Fibroblast of villous mesenchyme (primary cell): ENCODE measurements around the gene SMPDL3B. TPM values are rescaled to one million over a fixed set of nuclear protein-coding genes. Genes with fewer than 3 reads are reported as not detected.

Experiments
- total RNA-seq: library from RNA; depleted of rRNA; stranded (reverse); fragments of >200 nt; gene quantifications from 2 replicates; pipeline ENCODE4 v1.2.3, GENCODE V29; 2012

SMPDL3B gene
- total RNA-seq, 1 donor: not detected

Other genes with a start within 250 kb of the SMPDL3B start
- gene FAM76A, start 209.0 kb upstream of the SMPDL3B start, total RNA-seq: 16.0 and 20.0 TPM in 2 replicates
- 70.5 and 95.4 TPM in 2 replicates for gene STX12, start 161.8 kb upstream of the SMPDL3B start, total RNA-seq
- gene PPP1R8, start 104.2 kb upstream of the SMPDL3B start, total RNA-seq: 26.7 and 46.6 TPM in 2 replicates
- 3.0 and 6.4 TPM in 2 replicates for gene THEMIS2, start 62.5 kb upstream of the SMPDL3B start, total RNA-seq
- 27.2 and 29.0 TPM in 2 replicates for gene RPA2, start 20.4 kb upstream of the SMPDL3B start, total RNA-seq
- 6.5 and 6.8 TPM in 2 replicates for gene XKR8, start 25.0 kb downstream of the SMPDL3B start, total RNA-seq
- 13.9 and 26.3 TPM in 2 replicates for gene EYA3, start 153.6 kb downstream of the SMPDL3B start, total RNA-seq
- gene PTAFR, start 241.7 kb downstream of the SMPDL3B start, total RNA-seq: under 0.01 TPM in 2 replicates